HepG2 (cell line): ENCODE results near the gene THRAP3. TPM values are rescaled to one million over a fixed set of nuclear protein-coding genes. Genes with fewer than 3 reads are reported as not detected.

ENCODE experiments used
- ATAC-seq: fragments of 200-7000 bp; cut with Tn5 transposase; 3 replicates; pipeline ENCODE4 v1.9.1; 2020; ENCODE audit warnings: mild to moderate bottlenecking, moderate library complexity
- BruUV-seq: library from RNA; stranded (reverse); fragments of 400-500 nt; replicated peaks from 2 replicates; lab custom pipeline; 2021; lab: Mats Ljungman, UMichigan
- CTCF ChIA-PET: fragments of 300-600 bp; formaldehyde crosslinking; extraction: SDS; loops from one replicate; lab custom pipeline; 2021; ENCODE audit warnings: low total read pairs, inconsistent platforms, low intra/inter-chr PET ratio; lab: Yijun Ruan, JAX
- POLR2A ChIA-PET: fragments of 350-600 bp; sonication (Branson Sonifier 250); formaldehyde crosslinking; loops from one replicate; lab custom pipeline; 2020; ENCODE audit warnings: antibody characterized with exemption, inconsistent platforms; lab: Yijun Ruan, JAX
- DNase-seq: peaks from one replicate; pipeline ENCODE4 v3.0.0-alpha.2; 2015; ENCODE audit warnings: low spot score
- FAIRE-seq: peaks from 3 replicates; lab custom pipeline; 2011; peaks lifted over from hg19 to GRCh38; lab: Jason Lieb, UNC
- H2AFZ ChIP-seq: one replicate; pipeline ENCODE4 v1.6.1; 2011; ENCODE audit warnings: low read length, inconsistent platforms
- H3K27ac ChIP-seq: fragments of 300-600 bp; 3 replicates; pipeline ENCODE4 v1.8.0; 2011; ENCODE audit warnings: mixed run types, mild to moderate bottlenecking, mixed read lengths, low read length, inconsistent platforms; ENCODE audit not compliant: insufficient read depth; ENCODE audit errors: extremely low read length
- H3K27me3 ChIP-seq, 2 experiments: fragments of 200-600 bp in 1 of 2; 2 replicates in 1 of 2; 3 replicates in 1 of 2; pipeline versions ENCODE4 v1.6.0 to v1.8.0; 2011; ENCODE audit warnings: low read length in 2 of 2, mild to moderate bottlenecking in 2 of 2, moderate library complexity in 2 of 2, inconsistent platforms in 1 of 2; ENCODE audit not compliant: insufficient read depth in 2 of 2, control insufficient read depth in 1 of 2
- H3K36me3 ChIP-seq, 2 experiments: fragments of 200-600 bp in 1 of 2; replicated peaks in 1 of 2; 2 replicates in 1 of 2; 3 replicates in 1 of 2; pipeline versions ENCODE4 v1.5.1 to v1.8.0; 2011; ENCODE audit warnings: low read length in 2 of 2, inconsistent platforms in 1 of 2; ENCODE audit not compliant: insufficient read depth in 2 of 2, control insufficient read depth in 1 of 2
- H3K4me1 ChIP-seq: 2 replicates; pipeline ENCODE4 v1.5.1; 2012; ENCODE audit warnings: low read length, inconsistent platforms; ENCODE audit not compliant: insufficient read depth
- H3K4me2 ChIP-seq: 2 replicates; pipeline ENCODE4 v1.6.0; 2011; ENCODE audit warnings: low read depth, low read length, inconsistent platforms
- H3K4me3 ChIP-seq, 3 experiments: fragments of 200-600 bp in 1 of 3; sonication (generic), shearing (Covaris generic) in 1 of 3; replicated peaks in 1 of 3; 2 replicates each; pipeline ENCODE4 v1.5.1; 2011 to 2016; ENCODE audit warnings: low read length in 3 of 3, inconsistent platforms in 2 of 3, low read depth in 2 of 3, mild to moderate bottlenecking in 2 of 3, control low read depth in 1 of 3, mixed read lengths in 1 of 3; ENCODE audit not compliant: insufficient read depth in 1 of 3
- H3K79me2 ChIP-seq: one replicate; pipeline ENCODE4 v1.6.1; 2011; ENCODE audit warnings: low read length, inconsistent platforms; ENCODE audit not compliant: insufficient read depth
- H3K9ac ChIP-seq: 2 replicates; pipeline ENCODE4 v1.6.0; 2011; ENCODE audit warnings: mild to moderate bottlenecking, low read depth, low read length, inconsistent platforms; ENCODE audit not compliant: insufficient read depth
- H3K9me3 ChIP-seq: 2 replicates; pipeline ENCODE4 v1.5.1; 2012; ENCODE audit warnings: mild to moderate bottlenecking, low read length
- H4K20me1 ChIP-seq: 2 replicates; pipeline ENCODE4 v1.6.0; 2011; ENCODE audit warnings: inconsistent platforms, mild to moderate bottlenecking, low read length, moderate library complexity; ENCODE audit not compliant: insufficient read depth
- CCAR2 ChIP-seq: fragments of 200-400 bp; formaldehyde crosslinking; optimal IDR thresholded peaks from 2 replicates; pipeline ENCODE3; 2018; ENCODE audit warnings: low read depth, mild to moderate bottlenecking, low read length, moderate library complexity
- CCDC6 ChIP-seq: sonication (generic); formaldehyde crosslinking; IDR thresholded peaks from 2 replicates; pipeline ENCODE4 v1.8.1; 2022; ENCODE audit warnings: mild to moderate bottlenecking, missing genetic modification reagents, moderate library complexity
- HOXD1 ChIP-seq: sonication (generic); formaldehyde crosslinking; IDR thresholded peaks from 2 replicates; pipeline ENCODE4 v1.5.0; 2020; ENCODE audit warnings: missing genetic modification reagents
- IKZF4 ChIP-seq: sonication (generic); formaldehyde crosslinking; IDR thresholded peaks from 2 replicates; pipeline ENCODE4 v1.5.1; 2020; ENCODE audit warnings: borderline replicate concordance, mild to moderate bottlenecking, low read depth, missing genetic modification reagents; ENCODE audit errors: not compliant biosample characterization
- JUND ChIP-seq: sonication (generic); formaldehyde crosslinking; IDR thresholded peaks from 2 replicates; pipeline ENCODE4 v1.8.0; 2022; ENCODE audit warnings: mild to moderate bottlenecking, missing genetic modification reagents
- NCOA5 ChIP-seq: sonication (generic); formaldehyde crosslinking; IDR thresholded peaks from 2 replicates; pipeline ENCODE4 v1.4.0; 2020; ENCODE audit warnings: missing genetic modification reagents
- SIN3A ChIP-seq: IDR thresholded peaks from 2 replicates; pipeline ENCODE4 v1.6.1; 2011; ENCODE audit warnings: low read depth, mild to moderate bottlenecking, control low read depth, low read length, borderline replicate concordance
- TAF15 ChIP-seq: fragments of 200-400 bp; formaldehyde crosslinking; IDR thresholded peaks from one replicate; pipeline ENCODE4 v1.6.1; 2018; ENCODE audit warnings: mild to moderate bottlenecking, low read depth, low read length; ENCODE audit not compliant: poor library complexity, severe bottlenecking
- ZNF292 ChIP-seq: sonication (generic); formaldehyde crosslinking; IDR thresholded peaks from 2 replicates; pipeline ENCODE4 v1.8.1; 2022; ENCODE audit warnings: mild to moderate bottlenecking, low read depth, missing genetic modification reagents, borderline replicate concordance
- ZNF776 ChIP-seq: sonication (generic); formaldehyde crosslinking; IDR thresholded peaks from 2 replicates; pipeline ENCODE4 v1.4.0; 2020; ENCODE audit warnings: mild to moderate bottlenecking, missing genetic modification reagents
- WGBS: methylation state at CpG from one replicate; pipeline ENCODE4 v1.1.6; 2017; ENCODE audit warnings: low lambda C conversion rate; 5-methylcytosine and 5-hydroxymethylcytosine counted together
- in situ Hi-C: cut with HindIII; loops from 2 replicates; pipeline ENCODE4 v1.10.0; 2017; ENCODE audit warnings: low pct_unique_long_range_greater_than_20kb; ENCODE audit not compliant: extremely low pct_ligation_motif_present
- intact Hi-C: fragments of 100-400 bp; cut with micrococcal nuclease; formaldehyde crosslinking; loops from one replicate; pipeline ENCODE4 v1.10.0; 2022; ENCODE audit not compliant: unreplicated experiment
- polyA plus RNA-seq, 8 experiments: library from polyadenylated mRNA; depleted of rRNA in 3 of 8; stranded (reverse) in 7 of 8; unstranded in 1 of 8; fragments of >200 nt; fragmentation: Illumina TruSeq in 4 of 8; extraction: Trizol in 4 of 8; gene quantifications; 2 replicates each; pipeline versions ENCODE4 v1.2.1 to v1.2.3, GENCODE V29; 2011 to 2016; ENCODE audit warnings: low read depth in 4 of 8, missing spikeins in 1 of 8, mixed read lengths in 1 of 8; ENCODE audit not compliant: insufficient read depth in 1 of 8
- total RNA-seq, 5 experiments: library from RNA; depleted of rRNA; stranded (reverse); fragments of >200 nt; fragmentation: Illumina TruSeq; extraction: Trizol; gene quantifications; 2 replicates each; pipeline ENCODE4 v1.2.3, GENCODE V29; 2016; ENCODE audit warnings: low read depth in 1 of 5
- TF ChIP-seq, protein P1 (sequence below), 2 experiments: fragments of 450-650 bp in 1 of 2; sonication (generic) in 1 of 2; formaldehyde crosslinking in 1 of 2; IDR thresholded peaks; 2 replicates each; pipeline versions ENCODE4 v1.6.1 to v1.8.0; 2016 to 2022; ENCODE audit warnings: antibody characterized with exemption in 1 of 2, mild to moderate bottlenecking in 1 of 2, missing genetic modification reagents in 1 of 2

Gene THRAP3
- total and polyA plus RNA-seq, 2 of the 13 experiments (the other 11 are each of a cell fraction or from before 2014, with no cell fraction given), result 45.0 to 92.6 TPM

DNA sequence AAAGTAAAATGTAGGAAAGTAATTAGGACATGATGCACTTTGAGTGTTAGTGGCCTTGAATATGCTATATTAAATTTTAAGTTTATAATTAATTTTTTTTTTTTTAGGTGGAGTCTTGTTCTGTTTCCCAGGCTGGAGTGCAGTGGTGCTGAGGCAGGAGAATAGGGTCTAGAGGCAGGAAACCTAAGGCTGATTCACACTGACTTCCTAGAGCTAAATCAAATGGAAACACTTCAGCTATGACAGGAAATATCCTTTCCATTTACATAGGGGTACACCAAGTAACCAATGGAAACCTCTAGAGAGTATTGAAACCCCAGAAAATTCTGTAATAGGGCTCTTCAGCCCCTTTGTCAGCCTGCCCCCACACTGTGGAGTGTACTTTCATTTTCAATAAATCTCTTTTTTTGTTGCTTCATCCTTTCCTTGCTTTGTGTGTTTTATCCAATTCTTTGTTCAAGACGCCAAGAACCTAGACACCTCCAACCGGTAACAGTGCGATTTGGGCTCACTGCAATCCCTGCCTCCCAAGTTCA lies 17.9 kb upstream of the THRAP3 start:
- H4K20me1 ChIP-seq, result no peaks in the 10 kb centered on the region
- CTCF ChIA-PET, result no interaction called here
- intact Hi-C loops, result no loop called here
- no peaks in the 10 kb centered on the region for H3K9me3 ChIP-seq
- H3K36me3 ChIP-seq, result no peaks in the 10 kb centered on the region
- no peaks in the 10 kb centered on the region for H3K79me2 ChIP-seq
- peak overlapping the region; percentile 32; the same call in 1 of the 2 replicates for H3K4me2 ChIP-seq
- no peak overlapping the region; a peak in 1 of 6 replicates for H3K4me3 ChIP-seq
- no peak overlapping the region for H2AFZ ChIP-seq
- TF ChIP-seq IKZF4 (CRISPR knock-in tag) (no peak), CCAR2 (no peak), CCDC6 (no peak), NCOA5 (CRISPR knock-in tag) (no peak), TAF15 (no peak), JUND (CRISPR knock-in tag) (no peak), SIN3A (no peak), HOXD1 (CRISPR knock-in tag) (no peak), ZNF292 (no peak), ZNF776 (CRISPR knock-in tag) (no peak)
- TF ChIP-seq, protein P1, sequence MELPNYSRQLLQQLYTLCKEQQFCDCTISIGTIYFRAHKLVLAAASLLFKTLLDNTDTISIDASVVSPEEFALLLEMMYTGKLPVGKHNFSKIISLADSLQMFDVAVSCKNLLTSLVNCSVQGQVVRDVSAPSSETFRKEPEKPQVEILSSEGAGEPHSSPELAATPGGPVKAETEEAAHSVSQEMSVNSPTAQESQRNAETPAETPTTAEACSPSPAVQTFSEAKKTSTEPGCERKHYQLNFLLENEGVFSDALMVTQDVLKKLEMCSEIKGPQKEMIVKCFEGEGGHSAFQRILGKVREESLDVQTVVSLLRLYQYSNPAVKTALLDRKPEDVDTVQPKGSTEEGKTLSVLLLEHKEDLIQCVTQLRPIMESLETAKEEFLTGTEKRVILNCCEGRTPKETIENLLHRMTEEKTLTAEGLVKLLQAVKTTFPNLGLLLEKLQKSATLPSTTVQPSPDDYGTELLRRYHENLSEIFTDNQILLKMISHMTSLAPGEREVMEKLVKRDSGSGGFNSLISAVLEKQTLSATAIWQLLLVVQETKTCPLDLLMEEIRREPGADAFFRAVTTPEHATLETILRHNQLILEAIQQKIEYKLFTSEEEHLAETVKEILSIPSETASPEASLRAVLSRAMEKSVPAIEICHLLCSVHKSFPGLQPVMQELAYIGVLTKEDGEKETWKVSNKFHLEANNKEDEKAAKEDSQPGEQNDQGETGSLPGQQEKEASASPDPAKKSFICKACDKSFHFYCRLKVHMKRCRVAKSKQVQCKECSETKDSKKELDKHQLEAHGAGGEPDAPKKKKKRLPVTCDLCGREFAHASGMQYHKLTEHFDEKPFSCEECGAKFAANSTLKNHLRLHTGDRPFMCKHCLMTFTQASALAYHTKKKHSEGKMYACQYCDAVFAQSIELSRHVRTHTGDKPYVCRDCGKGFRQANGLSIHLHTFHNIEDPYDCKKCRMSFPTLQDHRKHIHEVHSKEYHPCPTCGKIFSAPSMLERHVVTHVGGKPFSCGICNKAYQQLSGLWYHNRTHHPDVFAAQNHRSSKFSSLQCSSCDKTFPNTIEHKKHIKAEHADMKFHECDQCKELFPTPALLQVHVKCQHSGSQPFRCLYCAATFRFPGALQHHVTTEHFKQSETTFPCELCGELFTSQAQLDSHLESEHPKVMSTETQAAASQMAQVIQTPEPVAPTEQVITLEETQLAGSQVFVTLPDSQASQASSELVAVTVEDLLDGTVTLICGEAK (IDR thresholded peaks at IDR 0.05), result no peak
- TF ChIP-seq, protein P1 (CRISPR knock-in tag; IDR thresholded peaks at IDR 0.05), result no peak
- 22% methylated on average over 3 of the region's 3 CpGs for WGBS
- DNase-seq (no peak), FAIRE-seq (no peak), ATAC-seq (no peak)
- in situ Hi-C loops, result no loop called here
- POLR2A ChIA-PET, result interaction anchor here (0.8 kb wide), 1 partner anchor 57 kb away, joined by 4 read pairs; no protein-coding TSS in a partner anchor
- no peak overlapping the region for H3K27ac ChIP-seq
- no peak overlapping the region for H3K9ac ChIP-seq
- H3K4me1 ChIP-seq, result peaks cover 46% of the 10 kb centered on the region
- no peaks in the 10 kb centered on the region for H3K27me3 ChIP-seq
- no TSS peak for BruUV-seq
